Natural killer cell (primary cell): ENCODE measurements around the gene THRB. TPM values are rescaled to one million over a fixed set of nuclear protein-coding genes. Genes with fewer than 3 reads are reported as not detected.

ENCODE experiments used
- ATAC-seq, 3 donors: fragments of 150-1000 bp in 2 of 3; fragments of 200-7000 bp in 1 of 3; cut with Tn5 transposase; 1 replicate in 1 of 3; 2 replicates in 2 of 3; pipeline ENCODE4 v1.10.0; 2021; ENCODE audit warnings: mild to moderate bottlenecking in 2 of 3, moderate library complexity in 2 of 3
- DNase-seq, 2 donors: peaks; one replicate each; pipeline versions ENCODE4 v3.0.0 to v3.0.0-alpha.2; 2013 to 2021; ENCODE audit warnings: mixed read lengths in 1 of 2
- H3K27ac ChIP-seq: one replicate; pipeline ENCODE4 v1.5.1; 2013; ENCODE audit warnings: mild to moderate bottlenecking, low read length
- H3K27me3 ChIP-seq: one replicate; pipeline ENCODE4 v1.6.1; 2013; ENCODE audit warnings: low read length; ENCODE audit not compliant: control insufficient read depth, insufficient read depth
- H3K36me3 ChIP-seq: one replicate; pipeline ENCODE4 v1.6.1; 2013; ENCODE audit warnings: low read length; ENCODE audit not compliant: control insufficient read depth, insufficient read depth
- H3K4me1 ChIP-seq: one replicate; pipeline ENCODE4 v1.6.1; 2013; ENCODE audit warnings: low read length; ENCODE audit not compliant: control insufficient read depth, insufficient read depth
- H3K4me3 ChIP-seq: one replicate; pipeline ENCODE4 v1.5.1; 2013; ENCODE audit warnings: low read length
- H3K9me3 ChIP-seq: one replicate; pipeline ENCODE4 v1.6.1; 2013; ENCODE audit warnings: low read length; ENCODE audit not compliant: control insufficient read depth, insufficient read depth
- H3K27ac Mint-ChIP-seq, 2 donors: one replicate each; pipeline ENCODE4 v1.8.0; 2022; ENCODE audit warnings: mild to moderate bottlenecking in 2 of 2, mixed read lengths in 2 of 2, moderate library complexity in 1 of 2
- H3K27me3 Mint-ChIP-seq, 2 donors: one replicate each; pipeline ENCODE4 v1.8.0; 2022; ENCODE audit warnings: low read depth in 2 of 2, mixed read lengths in 2 of 2
- H3K36me3 Mint-ChIP-seq: one replicate; pipeline ENCODE4 v1.8.0; 2022; ENCODE audit warnings: mixed read lengths
- H3K4me1 Mint-ChIP-seq, 2 donors: one replicate each; pipeline ENCODE4 v1.8.0; 2022; ENCODE audit warnings: mixed read lengths in 2 of 2
- H3K4me3 Mint-ChIP-seq: one replicate; pipeline ENCODE4 v1.8.0; 2022; ENCODE audit warnings: mild to moderate bottlenecking, moderate library complexity, mixed read lengths
- H3K9me3 Mint-ChIP-seq, 2 donors: one replicate each; pipeline ENCODE4 v1.8.0; 2022; ENCODE audit warnings: mixed read lengths in 2 of 2
- WGBS: methylation state at CpG from one replicate; pipeline ENCODE4 v1.1.7; 2013; ENCODE audit warnings: missing lambda C conversion rate; ENCODE audit not compliant: insufficient coverage; 5-methylcytosine and 5-hydroxymethylcytosine counted together
- intact Hi-C: fragments of 100-400 bp; cut with micrococcal nuclease; formaldehyde crosslinking; loops from one replicate; pipeline ENCODE4 v1.14.2; 2022
- total RNA-seq, 4 donors: library from RNA; stranded (reverse); fragments of 120-200 nt in 1 of 4; gene quantifications; one replicate each; pipeline versions ENCODE4 v1.2.3 to v1.2.4, GENCODE V29; 2013 to 2022
- TF ChIP-seq, protein P1 (sequence below): fragments of 200-600 bp; IDR thresholded peaks from one replicate; pipeline ENCODE4 v1.8.0; 2022; ENCODE audit warnings: antibody characterized with exemption

Gene THRB
- total RNA-seq, 3 donors from 2014 or later (not counting 1 experiment from before 2014, with no cell fraction given): 0.05 TPM; not detected in 2

DNA sequence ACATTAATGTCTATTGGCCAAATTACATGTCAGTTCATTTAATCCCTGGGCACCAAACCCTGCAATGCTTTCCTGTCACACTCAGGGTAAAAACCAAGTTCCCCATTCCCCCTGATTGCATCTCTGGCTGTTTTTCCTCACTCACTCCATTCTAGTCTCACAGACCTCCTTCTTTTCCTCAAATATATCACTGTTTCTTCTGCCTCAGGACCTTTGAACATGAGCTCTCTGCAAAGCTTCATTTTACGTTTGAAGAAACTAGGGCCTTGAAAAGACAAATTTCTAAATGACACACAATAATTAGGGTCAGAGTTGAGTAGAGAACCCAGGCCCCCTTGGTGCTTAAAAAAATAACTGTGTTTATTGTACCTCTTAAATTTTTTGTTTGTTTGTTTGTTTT lies 230.6 kb downstream of the THRB start:
- Mint-ChIP-seq H3K4me3 (no peak overlapping the region), H3K9me3 (no peaks in the 10 kb centered on the region), H3K36me3 (no peaks in the 10 kb centered on the region), H3K4me1 (no peaks in the 10 kb centered on the region), H3K27me3 (peaks cover 3 to 12% of the 10 kb centered on the region in 2 donors), H3K27ac (no peak overlapping the region)
- no peaks in the 10 kb centered on the region for H3K27me3 ChIP-seq
- no peak overlapping the region for H3K4me3 ChIP-seq
- WGBS: 57% methylated on average over 1 of the region's 1 CpG
- intact Hi-C loops: loop anchor here (5.0 kb wide), 1 partner anchor 1328 kb away; no protein-coding TSS in a partner anchor
- H3K36me3 ChIP-seq: no peaks in the 10 kb centered on the region
- H3K9me3 ChIP-seq: no peaks in the 10 kb centered on the region
- H3K4me1 ChIP-seq: peaks cover 2% of the 10 kb centered on the region
- no peak for DNase-seq
- no peak for ATAC-seq
- no peak overlapping the region for H3K27ac ChIP-seq
- TF ChIP-seq, protein P1, sequence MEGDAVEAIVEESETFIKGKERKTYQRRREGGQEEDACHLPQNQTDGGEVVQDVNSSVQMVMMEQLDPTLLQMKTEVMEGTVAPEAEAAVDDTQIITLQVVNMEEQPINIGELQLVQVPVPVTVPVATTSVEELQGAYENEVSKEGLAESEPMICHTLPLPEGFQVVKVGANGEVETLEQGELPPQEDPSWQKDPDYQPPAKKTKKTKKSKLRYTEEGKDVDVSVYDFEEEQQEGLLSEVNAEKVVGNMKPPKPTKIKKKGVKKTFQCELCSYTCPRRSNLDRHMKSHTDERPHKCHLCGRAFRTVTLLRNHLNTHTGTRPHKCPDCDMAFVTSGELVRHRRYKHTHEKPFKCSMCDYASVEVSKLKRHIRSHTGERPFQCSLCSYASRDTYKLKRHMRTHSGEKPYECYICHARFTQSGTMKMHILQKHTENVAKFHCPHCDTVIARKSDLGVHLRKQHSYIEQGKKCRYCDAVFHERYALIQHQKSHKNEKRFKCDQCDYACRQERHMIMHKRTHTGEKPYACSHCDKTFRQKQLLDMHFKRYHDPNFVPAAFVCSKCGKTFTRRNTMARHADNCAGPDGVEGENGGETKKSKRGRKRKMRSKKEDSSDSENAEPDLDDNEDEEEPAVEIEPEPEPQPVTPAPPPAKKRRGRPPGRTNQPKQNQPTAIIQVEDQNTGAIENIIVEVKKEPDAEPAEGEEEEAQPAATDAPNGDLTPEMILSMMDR: no peak

DNA sequence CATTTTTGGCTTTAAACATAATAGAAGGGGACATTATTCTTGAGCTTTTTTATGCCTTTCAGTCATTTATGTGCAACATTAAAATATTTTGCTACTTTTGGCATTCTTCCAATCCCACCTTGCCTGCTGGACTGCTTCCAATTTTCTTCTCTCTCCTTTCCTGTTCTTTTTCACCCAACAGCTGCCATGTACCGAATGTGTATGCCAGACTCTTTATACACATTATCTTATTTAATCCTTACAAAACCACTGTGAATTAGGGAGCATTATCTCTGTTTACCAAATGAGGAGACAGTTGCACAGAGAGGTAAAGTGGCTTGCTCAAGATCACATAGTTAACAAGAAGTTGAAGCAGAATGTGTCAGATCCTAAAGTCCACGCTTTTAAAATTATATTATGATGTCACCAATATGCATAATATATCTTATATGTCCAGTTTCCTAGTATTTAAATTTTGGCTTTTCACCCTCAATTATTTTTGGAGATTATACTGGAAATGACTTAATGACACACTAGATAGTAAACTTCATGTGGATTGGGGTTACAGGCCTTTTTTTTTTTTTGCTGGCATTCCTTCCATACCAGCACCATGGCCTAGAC lies 231.5 kb downstream of the THRB start:
- no peak overlapping the region for H3K27ac Mint-ChIP-seq
- DNase-seq (no peak), ATAC-seq (no peak)
- peaks cover 3 to 12% of the 10 kb centered on the region in 2 donors for H3K27me3 Mint-ChIP-seq
- 45% methylated on average over 1 of the region's 2 CpGs for WGBS
- Histone ChIP-seq H3K27me3 (no peaks in the 10 kb centered on the region), H3K4me3 (no peak overlapping the region), H3K27ac (no peak overlapping the region), H3K4me1 (peaks cover 2% of the 10 kb centered on the region), H3K9me3 (no peaks in the 10 kb centered on the region), H3K36me3 (no peaks in the 10 kb centered on the region)
- intact Hi-C loops: loop anchor here (5.0 kb wide), 1 partner anchor 1329 kb away; no protein-coding TSS in a partner anchor
- no peaks in the 10 kb centered on the region for H3K4me1 Mint-ChIP-seq
- TF ChIP-seq, protein P1: no peak
- H3K36me3 Mint-ChIP-seq: no peaks in the 10 kb centered on the region
- H3K9me3 Mint-ChIP-seq: no peaks in the 10 kb centered on the region
- H3K4me3 Mint-ChIP-seq: no peak overlapping the region

DNA sequence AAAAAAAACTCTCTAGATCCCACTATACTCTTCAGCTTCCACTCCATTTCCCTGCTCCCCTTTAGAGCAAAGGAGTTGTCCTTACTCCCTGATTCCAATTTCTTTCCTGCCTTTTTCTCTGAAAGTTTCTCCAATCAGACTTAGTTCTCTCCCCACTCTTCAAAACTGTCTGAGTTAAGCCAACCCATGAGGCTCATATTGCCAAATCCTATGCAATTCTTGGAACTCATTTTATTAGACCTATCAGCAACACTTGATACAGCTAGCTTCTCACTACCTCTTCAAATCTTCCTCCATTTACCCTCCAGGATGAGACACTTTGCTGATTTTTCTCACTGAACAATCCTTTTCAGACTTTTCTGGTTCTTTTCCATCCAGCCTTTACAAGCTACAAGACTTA lies 233.1 kb downstream of the THRB start:
- H3K4me1 ChIP-seq: peaks cover 2% of the 10 kb centered on the region
- ATAC-seq (no peak), DNase-seq (no peak)
- no peak overlapping the region for H3K27ac Mint-ChIP-seq
- H3K4me1 Mint-ChIP-seq: no peaks in the 10 kb centered on the region
- intact Hi-C loops: loop anchor here (5.0 kb wide), 1 partner anchor 1331 kb away; no protein-coding TSS in a partner anchor
- no peaks in the 10 kb centered on the region for H3K36me3 ChIP-seq
- no peaks in the 10 kb centered on the region for H3K36me3 Mint-ChIP-seq
- no peak overlapping the region for H3K4me3 ChIP-seq
- TF ChIP-seq, protein P1: no peak
- no peak overlapping the region for H3K27ac ChIP-seq
- peaks cover 3 to 10% of the 10 kb centered on the region in 2 donors for H3K27me3 Mint-ChIP-seq
- H3K4me3 Mint-ChIP-seq: no peak overlapping the region
- H3K9me3 Mint-ChIP-seq: no peaks in the 10 kb centered on the region
- no peaks in the 10 kb centered on the region for H3K9me3 ChIP-seq
- no peaks in the 10 kb centered on the region for H3K27me3 ChIP-seq
